Umbilical cord (tissue), 2 donors: ENCODE measurements around the gene NTNG2. TPM values are rescaled to one million over a fixed set of nuclear protein-coding genes. Genes with fewer than 3 reads are reported as not detected.
"Not testable (repeated sequence)": the region's sequence is repeated elsewhere in the genome, so short reads cannot be mapped to it uniquely, and the experiment has no call there.

ENCODE experiments used
- DNase-seq: peaks from one replicate; pipeline ENCODE4 v3.0.0-alpha.2; 2015; ENCODE audit warnings: low spot score
- total RNA-seq: library from RNA; depleted of rRNA; stranded (reverse); fragments of >200 nt; gene quantifications from one replicate; pipeline ENCODE4 v1.2.3, GENCODE V29; 2014; ENCODE audit warnings: low replicate concordance; ENCODE audit not compliant: insufficient read depth

Gene NTNG2
- total RNA-seq, 1 donor from 2014 or later: 3.9 TPM

- DNase-seq: no peak
These were observed 87.8 kb downstream of the NTNG2 start for GRCh38 chr9:132249690-132250089.

- no peak for DNase-seq
These were observed 88.7 kb downstream of the NTNG2 start for GRCh38 chr9:132250324-132251262.

GRCh38 chr9:132260846-132261245 lies 99.0 kb downstream of the NTNG2 start:
- DNase-seq: no peak

- DNase-seq: no peak
These were observed 104.2 kb downstream of the NTNG2 start for GRCh38 chr9:132266017-132266416.

GRCh38 chr9:132267660-132268059 lies 105.8 kb downstream of the NTNG2 start:
- DNase-seq: no peak

- DNase-seq: peak; percentile 56
These were observed 107.0 kb downstream of the NTNG2 start for GRCh38 chr9:132268725-132269352.

GRCh38 chr9:132269704-132270516 lies 108.1 kb downstream of the NTNG2 start:
- DNase-seq: not testable (repeated sequence)

- DNase-seq: no peak
These were observed 113.0 kb downstream of the NTNG2 start for GRCh38 chr9:132274861-132275260.

GRCh38 chr9:132283165-132283564 lies 121.3 kb downstream of the NTNG2 start:
- DNase-seq: no peak

- no peak for DNase-seq
These were observed 122.0 kb downstream of the NTNG2 start for GRCh38 chr9:132283863-132284262.

GRCh38 chr9:132287256-132287760 lies 125.5 kb downstream of the NTNG2 start:
- DNase-seq: no peak

- no peak for DNase-seq
These were observed 126.5 kb downstream of the NTNG2 start for GRCh38 chr9:132288361-132288760.

- DNase-seq: no peak
These were observed 127.1 kb downstream of the NTNG2 start for GRCh38 chr9:132288966-132289365.

- DNase-seq: no peak
These were observed 131.4 kb downstream of the NTNG2 start for GRCh38 chr9:132293145-132293721.

Other genes starting within 250 kb of the NTNG2 start
- 6.5 TPM for gene MED27, start 82.2 kb upstream of the NTNG2 start, total RNA-seq
- gene SETX, start 192.9 kb downstream of the NTNG2 start, total RNA-seq: 43.1 TPM
- 25.3 TPM for gene TTF1, start 244.8 kb downstream of the NTNG2 start, total RNA-seq
- not detected for gene CFAP77, start 248.2 kb downstream of the NTNG2 start, total RNA-seq